ENCODE data around the gene SEMA6B.

GRCh38 chr19:4584670-4585460 is 25.4 kb upstream of the SEMA6B start:
- TF ChIP-seq, protein P1, sequence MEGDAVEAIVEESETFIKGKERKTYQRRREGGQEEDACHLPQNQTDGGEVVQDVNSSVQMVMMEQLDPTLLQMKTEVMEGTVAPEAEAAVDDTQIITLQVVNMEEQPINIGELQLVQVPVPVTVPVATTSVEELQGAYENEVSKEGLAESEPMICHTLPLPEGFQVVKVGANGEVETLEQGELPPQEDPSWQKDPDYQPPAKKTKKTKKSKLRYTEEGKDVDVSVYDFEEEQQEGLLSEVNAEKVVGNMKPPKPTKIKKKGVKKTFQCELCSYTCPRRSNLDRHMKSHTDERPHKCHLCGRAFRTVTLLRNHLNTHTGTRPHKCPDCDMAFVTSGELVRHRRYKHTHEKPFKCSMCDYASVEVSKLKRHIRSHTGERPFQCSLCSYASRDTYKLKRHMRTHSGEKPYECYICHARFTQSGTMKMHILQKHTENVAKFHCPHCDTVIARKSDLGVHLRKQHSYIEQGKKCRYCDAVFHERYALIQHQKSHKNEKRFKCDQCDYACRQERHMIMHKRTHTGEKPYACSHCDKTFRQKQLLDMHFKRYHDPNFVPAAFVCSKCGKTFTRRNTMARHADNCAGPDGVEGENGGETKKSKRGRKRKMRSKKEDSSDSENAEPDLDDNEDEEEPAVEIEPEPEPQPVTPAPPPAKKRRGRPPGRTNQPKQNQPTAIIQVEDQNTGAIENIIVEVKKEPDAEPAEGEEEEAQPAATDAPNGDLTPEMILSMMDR (IDR thresholded peaks at IDR 0.05): no peak
- TF ChIP-seq EP300 (IDR thresholded peaks at IDR 0.05; ENCODE audit: borderline replicate concordance in 1 of 2, low read depth in 1 of 2, low read length in 1 of 2) (no peak), RAD21 (IDR thresholded peaks at IDR 0.05; ENCODE audit: low read length) (no peak), SIN3A (IDR thresholded peaks at IDR 0.05; ENCODE audit: borderline replicate concordance, low read depth, low read length) (no peak), YY1 (IDR thresholded peaks at IDR 0.05; ENCODE audit: low read depth) (no peak), PBX3 (IDR thresholded peaks at IDR 0.05) (no peak), POLR2AphosphoS5 (IDR thresholded peaks at IDR 0.05; ENCODE audit: low read depth, low read length) (no peak), TCF12 (IDR thresholded peaks at IDR 0.05) (no peak), EZH2phosphoT487 (IDR thresholded peaks at IDR 0.05; ENCODE audit: borderline replicate concordance, low read depth) (no peak), REST (IDR thresholded peaks at IDR 0.05; ENCODE audit: low read depth, low read length) (no peak), NFIC (IDR thresholded peaks at IDR 0.05; ENCODE audit: borderline replicate concordance) (no peak), FOXM1 (IDR thresholded peaks at IDR 0.05; ENCODE audit: low read depth) (no peak), SMC3 (IDR thresholded peaks at IDR 0.05; ENCODE audit: low read depth, low read length) (no peak)
